Right lobe of liver (tissue), 4 donors: ENCODE results near the gene PGS1.

Experiments
- POLR2A ChIP-seq: fragments of 450-650 bp; IDR thresholded peaks from one replicate; pipeline ENCODE4 v1.6.1; 2017; ENCODE audit warnings: antibody characterized with exemption, mild to moderate bottlenecking
- TF ChIP-seq, protein P1 (sequence below), 4 donors: fragments of 200-600 bp in 3 of 4; fragments of 450-650 bp in 1 of 4; IDR thresholded peaks; one replicate each; pipeline versions ENCODE4 v1.5.1 to v1.8.0; 2016 to 2022; ENCODE audit warnings: antibody characterized with exemption in 4 of 4, mild to moderate bottlenecking in 2 of 4
- donor health status: DM: no; HTN: no; CAD: no.
- donor health status: DM: no; HTN: no; CAD: no.
- donor health status: DM: no; HTN: yes; CAD: no.

DNA sequence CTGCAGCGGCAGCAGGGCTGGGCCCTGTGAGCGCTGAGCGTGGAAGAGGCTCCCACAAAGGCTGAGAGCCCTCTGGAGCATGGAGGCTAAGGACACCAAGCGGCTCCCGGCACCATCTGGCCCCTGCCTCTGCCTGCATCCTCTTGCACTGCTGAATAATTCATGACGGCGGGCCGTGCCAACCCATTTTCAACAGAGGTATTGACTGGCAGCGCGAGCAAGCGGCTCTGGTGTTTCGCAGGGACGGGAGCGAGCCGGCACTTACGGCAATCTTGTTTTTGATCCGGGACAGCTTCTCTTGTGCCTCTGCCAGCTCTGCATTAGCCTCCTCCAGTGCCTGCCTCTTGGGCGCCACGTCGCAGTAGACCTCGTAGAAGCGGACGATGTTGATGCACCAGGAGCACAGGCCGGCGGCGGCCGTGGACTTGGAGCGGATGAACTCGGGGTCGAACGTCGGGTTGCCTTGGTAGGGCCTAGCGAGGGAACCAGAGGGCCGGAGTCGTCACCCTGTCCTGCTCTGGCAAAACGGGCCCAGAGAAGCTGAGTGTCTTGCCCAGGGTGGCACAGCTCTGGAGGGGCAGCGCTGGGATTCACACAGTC is 80.4 kb downstream of the PGS1 start:
- TF ChIP-seq, protein P1, sequence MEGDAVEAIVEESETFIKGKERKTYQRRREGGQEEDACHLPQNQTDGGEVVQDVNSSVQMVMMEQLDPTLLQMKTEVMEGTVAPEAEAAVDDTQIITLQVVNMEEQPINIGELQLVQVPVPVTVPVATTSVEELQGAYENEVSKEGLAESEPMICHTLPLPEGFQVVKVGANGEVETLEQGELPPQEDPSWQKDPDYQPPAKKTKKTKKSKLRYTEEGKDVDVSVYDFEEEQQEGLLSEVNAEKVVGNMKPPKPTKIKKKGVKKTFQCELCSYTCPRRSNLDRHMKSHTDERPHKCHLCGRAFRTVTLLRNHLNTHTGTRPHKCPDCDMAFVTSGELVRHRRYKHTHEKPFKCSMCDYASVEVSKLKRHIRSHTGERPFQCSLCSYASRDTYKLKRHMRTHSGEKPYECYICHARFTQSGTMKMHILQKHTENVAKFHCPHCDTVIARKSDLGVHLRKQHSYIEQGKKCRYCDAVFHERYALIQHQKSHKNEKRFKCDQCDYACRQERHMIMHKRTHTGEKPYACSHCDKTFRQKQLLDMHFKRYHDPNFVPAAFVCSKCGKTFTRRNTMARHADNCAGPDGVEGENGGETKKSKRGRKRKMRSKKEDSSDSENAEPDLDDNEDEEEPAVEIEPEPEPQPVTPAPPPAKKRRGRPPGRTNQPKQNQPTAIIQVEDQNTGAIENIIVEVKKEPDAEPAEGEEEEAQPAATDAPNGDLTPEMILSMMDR (IDR thresholded peaks at IDR 0.05) = no peak
- TF ChIP-seq POLR2A = no peak
